ENCODE measurements around the gene ICE2. TPM values are rescaled to one million over a fixed set of nuclear protein-coding genes. Genes with fewer than 3 reads are reported as not detected.

The ICE2 gene
- total and polyA plus RNA-seq, 2 of the 8 experiments (the other 6 are each of a cell fraction or from before 2014, with no cell fraction given) = 40.0 to 87.3 TPM

DNA sequence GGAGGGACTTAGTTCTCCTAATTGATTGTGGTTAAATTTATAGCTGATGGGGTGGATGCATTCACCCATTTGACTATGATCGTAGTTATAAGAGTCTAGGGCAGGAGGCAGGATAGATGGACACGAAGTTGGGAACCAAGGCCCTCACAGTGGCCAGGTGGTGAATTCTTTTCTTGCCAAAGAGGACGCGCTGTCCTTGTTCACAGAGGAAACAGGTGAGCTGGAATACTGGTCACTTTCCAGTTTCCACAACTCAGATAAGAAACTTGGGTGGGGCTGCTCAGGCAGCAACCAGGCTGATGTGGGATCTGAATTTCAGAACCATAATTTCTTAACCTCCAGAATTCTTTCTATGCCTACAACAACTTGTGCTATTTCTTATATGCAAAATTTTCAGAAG, 34.0 kb upstream of the ICE2 start:
- H4K5ac ChIP-seq (ENCODE audit: insufficient read length, low read depth, low read length) = no peak overlapping the region
- H3K79me2 ChIP-seq (ENCODE audit: control insufficient read depth in 1 of 2, insufficient read depth in 2 of 2, low read length in 2 of 2) = no peaks in the 10 kb centered on the region
- no peaks in the 10 kb centered on the region for H3K23me2 ChIP-seq (ENCODE audit: low read depth, low read length)
- no peak overlapping the region for H3K18ac ChIP-seq (ENCODE audit: extremely low read depth, low read length)
- H2BK15ac ChIP-seq (ENCODE audit: low read length) = no peak overlapping the region
- H3K4me2 ChIP-seq (ENCODE audit: insufficient read depth in 1 of 2, low read depth in 2 of 2, low read length in 2 of 2) = no peak overlapping the region
- no peaks in the 10 kb centered on the region for H3K27me3 ChIP-seq (replicated peaks in 1 of 4; ENCODE audit: control insufficient read depth in 3 of 4, extremely low read depth in 1 of 4, insufficient read depth in 3 of 4, low read length in 3 of 4)
- H3K4me1 ChIP-seq (replicated peaks in 1 of 4; ENCODE audit: control insufficient read depth in 3 of 4, insufficient read depth in 4 of 4, low read length in 3 of 4) = peaks cover 0 to 2% (median 0%) of the 10 kb centered on the region in 4 experiments; a peak in 2 of 7 replicates
- no peak overlapping the region for H3K27ac ChIP-seq (ENCODE audit: low read depth, low read length)
- H2AFZ ChIP-seq (ENCODE audit: low read length) = no peak overlapping the region
- H3K79me1 ChIP-seq (ENCODE audit: low read depth, low read length) = no peaks in the 10 kb centered on the region
- no peak overlapping the region for H4K8ac ChIP-seq (ENCODE audit: extremely low read depth, insufficient read depth, low read length)
- no peak overlapping the region for H3K9ac ChIP-seq (replicated peaks in 1 of 4; ENCODE audit: extremely low read depth in 1 of 4, low read depth in 3 of 4, low read length in 3 of 4)
- no peak overlapping the region for H2AK5ac ChIP-seq (ENCODE audit: low read depth, low read length)
- no peaks in the 10 kb centered on the region for H4K20me1 ChIP-seq (replicated peaks in 1 of 2; ENCODE audit: control insufficient read depth in 1 of 2, insufficient read depth in 2 of 2, low read length in 2 of 2)
- H3K36me3 ChIP-seq (ENCODE audit: control insufficient read depth in 2 of 4, insufficient read depth in 4 of 4, low read length in 3 of 4) = peaks cover 0 to 13% (median 9%) of the 10 kb centered on the region in 4 experiments; a peak in 5 of 8 replicates
- no peak for DNase-seq (ENCODE audit: low read depth in 1 of 2, low spot score in 2 of 2)
- H2BK12ac ChIP-seq (ENCODE audit: low read depth, low read length) = no peak overlapping the region
- H2BK20ac ChIP-seq (ENCODE audit: low read length) = no peak overlapping the region
- ChIA-PET CTCF (ENCODE audit: partially characterized antibody) (interaction anchor here (1.4 to 1.5 kb wide), 2 partner anchors 72 to 404 kb away, joined by 3 to 6 read pairs; no protein-coding TSS in a partner anchor), POLR2A (ENCODE audit: partially characterized antibody) (no interaction called here)
- H3K4ac ChIP-seq (replicated peaks; ENCODE audit: insufficient read length, low read depth, low read length) = no peak overlapping the region
- H3K14ac ChIP-seq (ENCODE audit: insufficient read length) = no peak overlapping the region
- H3K9me3 ChIP-seq (ENCODE audit: insufficient read depth in 2 of 2, low read depth in 1 of 2, low read length in 1 of 2) = no peaks in the 10 kb centered on the region
- TF ChIP-seq KDM1A (IDR thresholded peaks at IDR 0.05; ENCODE audit: borderline replicate concordance, low read length) = no peak
- no peak for TF ChIP-seq KDM5A (IDR thresholded peaks at IDR 0.05; ENCODE audit: low read length)
- no peak for TF ChIP-seq RBBP5 (IDR thresholded peaks at IDR 0.05; ENCODE audit: borderline replicate concordance, low read depth, low read length)
- TF ChIP-seq, protein P1, sequence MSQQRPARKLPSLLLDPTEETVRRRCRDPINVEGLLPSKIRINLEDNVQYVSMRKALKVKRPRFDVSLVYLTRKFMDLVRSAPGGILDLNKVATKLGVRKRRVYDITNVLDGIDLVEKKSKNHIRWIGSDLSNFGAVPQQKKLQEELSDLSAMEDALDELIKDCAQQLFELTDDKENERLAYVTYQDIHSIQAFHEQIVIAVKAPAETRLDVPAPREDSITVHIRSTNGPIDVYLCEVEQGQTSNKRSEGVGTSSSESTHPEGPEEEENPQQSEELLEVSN (IDR thresholded peaks at IDR 0.05) = no peak
- TF ChIP-seq, protein P2, sequence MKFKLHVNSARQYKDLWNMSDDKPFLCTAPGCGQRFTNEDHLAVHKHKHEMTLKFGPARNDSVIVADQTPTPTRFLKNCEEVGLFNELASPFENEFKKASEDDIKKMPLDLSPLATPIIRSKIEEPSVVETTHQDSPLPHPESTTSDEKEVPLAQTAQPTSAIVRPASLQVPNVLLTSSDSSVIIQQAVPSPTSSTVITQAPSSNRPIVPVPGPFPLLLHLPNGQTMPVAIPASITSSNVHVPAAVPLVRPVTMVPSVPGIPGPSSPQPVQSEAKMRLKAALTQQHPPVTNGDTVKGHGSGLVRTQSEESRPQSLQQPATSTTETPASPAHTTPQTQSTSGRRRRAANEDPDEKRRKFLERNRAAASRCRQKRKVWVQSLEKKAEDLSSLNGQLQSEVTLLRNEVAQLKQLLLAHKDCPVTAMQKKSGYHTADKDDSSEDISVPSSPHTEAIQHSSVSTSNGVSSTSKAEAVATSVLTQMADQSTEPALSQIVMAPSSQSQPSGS (IDR thresholded peaks at IDR 0.05; ENCODE audit: low read length) = no peak
- TF ChIP-seq POU5F1 (IDR thresholded peaks at IDR 0.05; ENCODE audit: low read depth, low read length) = no peak
- no peak for TF ChIP-seq POLR2AphosphoS5 (IDR thresholded peaks at IDR 0.05; ENCODE audit: low read depth, low read length)
- TF ChIP-seq SRF (IDR thresholded peaks at IDR 0.05; ENCODE audit: low read depth, low read length) = no peak
- TF ChIP-seq CTBP2 (IDR thresholded peaks at IDR 0.05; ENCODE audit: borderline replicate concordance, insufficient read depth, insufficient read length, low read length) = no peak
- TF ChIP-seq HDAC6 (IDR thresholded peaks at IDR 0.05; ENCODE audit: low read depth, low read length) = no peak
- no peak for TF ChIP-seq RXRA (IDR thresholded peaks at IDR 0.05; ENCODE audit: insufficient read depth, low read depth, low read length)
- TF ChIP-seq EGR1 (IDR thresholded peaks at IDR 0.05; ENCODE audit: borderline replicate concordance, low read depth, low read length) = no peak
- no peak for FAIRE-seq
- no peak overlapping the region for H3K23ac ChIP-seq (ENCODE audit: insufficient read length)
- no peak overlapping the region for H4K91ac ChIP-seq (replicated peaks; ENCODE audit: insufficient read length, low read length)
- no peak overlapping the region for H2BK5ac ChIP-seq (ENCODE audit: low read depth, low read length)
- H2BK120ac ChIP-seq (replicated peaks; ENCODE audit: low read depth, low read length) = no peak overlapping the region
- no peak overlapping the region for H3K56ac ChIP-seq (replicated peaks; ENCODE audit: insufficient read length, low read depth, low read length)
- WGBS, 2 experiments (ENCODE audit: extremely low coverage in 1 of 2, insufficient coverage in 1 of 2, insufficient read length in 1 of 2, insufficient replicate concordance in 2 of 2, low coverage in 1 of 2, low lambda C conversion rate in 2 of 2, missing lambda C conversion rate in 1 of 2) = 94% methylated on average over 4 of the region's 4 CpGs; no CpG with 5 or more reads in 1 of the 2 experiments
- no peak overlapping the region for H3K4me3 ChIP-seq (ENCODE audit: extremely low read depth in 1 of 4, insufficient read depth in 2 of 4, low read depth in 3 of 4, low read length in 4 of 4)

Data from H1 (cell line).